ENCODE results near the gene HIVEP2.

The HIVEP2 gene

GRCh38 chr6:142702501-142703460 lies 242.2 kb downstream of the HIVEP2 start:
- no peak for DNase-seq (ENCODE audit: low read depth in 2 of 2)
